ENCODE data around the gene CES3.

DNA sequence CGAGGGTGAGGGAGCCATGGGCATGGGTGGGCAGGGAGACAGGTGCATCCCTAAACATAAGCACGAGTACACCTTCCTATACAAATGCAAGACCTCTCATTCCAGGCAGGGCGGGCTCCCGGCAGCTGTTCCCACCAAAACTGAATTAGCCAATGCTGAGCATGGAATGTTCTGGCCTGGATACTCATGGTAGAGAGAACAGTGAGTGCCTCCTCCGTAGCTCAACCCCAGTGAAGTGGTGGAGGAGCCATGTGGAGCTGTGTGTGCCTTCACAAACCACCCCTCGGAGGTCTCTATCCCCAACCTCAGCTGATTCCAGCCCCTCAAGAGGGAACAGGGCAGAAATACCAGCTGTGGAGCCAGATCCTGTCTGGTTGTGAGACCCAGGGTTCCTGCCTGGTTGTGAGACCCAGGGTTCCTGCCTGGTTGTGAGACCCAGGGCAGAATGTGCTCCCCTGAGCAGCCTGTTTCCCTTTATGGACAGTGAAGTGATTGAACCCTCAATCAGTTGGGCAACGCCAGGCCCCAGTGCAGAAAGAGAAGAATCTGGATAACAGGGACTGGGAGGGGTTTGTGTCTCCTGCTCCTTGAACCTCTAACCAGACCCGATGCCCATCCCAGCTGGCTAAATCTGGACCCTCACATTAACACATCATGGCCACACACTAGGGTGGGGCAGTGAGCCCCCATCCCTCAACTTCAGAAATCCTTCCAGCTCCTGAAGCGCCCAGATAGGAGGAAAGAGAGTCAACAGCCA is 40.0 kb upstream of the CES3 start:
- TF ChIP-seq CTCF (IDR thresholded peaks at IDR 0.05 in 4 of 5, conservative IDR thresholded peaks at IDR 0.05 in 1 of 5) = no peak
- TF ChIP-seq POLR2A (IDR thresholded peaks at IDR 0.05) = peak; percentile 32 to 56

All from gastrocnemius medialis (tissue), 4 donors.